ENCODE measurements around the gene STT3B. TPM values are rescaled to one million over a fixed set of nuclear protein-coding genes. Genes with fewer than 3 reads are reported as not detected.

The STT3B gene
- total and polyA plus RNA-seq, 2 donors from 2014 or later = 44.7 to 89.9 TPM

DNA sequence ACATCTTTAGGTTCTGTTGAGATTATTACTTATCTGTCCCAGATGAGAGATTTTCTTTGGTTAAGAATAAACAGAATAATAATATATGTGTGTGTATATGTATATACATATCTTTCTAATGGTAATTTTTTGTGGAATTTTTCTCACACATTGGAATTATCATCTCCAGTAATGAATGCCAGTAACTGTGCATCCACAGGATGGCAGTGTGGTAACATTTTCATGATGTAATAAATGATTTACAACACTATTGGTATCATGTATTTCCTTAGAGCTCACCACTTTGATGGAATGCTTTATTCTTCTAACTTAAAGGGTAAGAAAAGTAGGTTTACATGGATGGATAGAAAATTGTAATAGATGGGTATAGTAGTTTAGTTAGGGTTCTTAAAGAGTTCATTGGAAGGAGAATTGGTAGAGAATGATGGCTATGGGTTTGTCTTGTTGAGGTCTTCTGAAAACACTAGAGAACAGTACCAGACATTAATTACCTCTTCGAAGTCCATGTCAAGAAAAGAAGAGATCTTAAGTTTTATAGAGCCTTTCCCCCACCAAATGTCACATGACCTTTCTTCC lies 78.1 kb downstream of the STT3B start:
- Histone ChIP-seq H3K36me3 (ENCODE audit: control insufficient read depth in 2 of 3, insufficient read depth in 3 of 3, low read length in 3 of 3) (peaks cover 0 to 2% (median 0%) of the 10 kb centered on the region in 3 donors), H3K27me3 (ENCODE audit: control insufficient read depth, insufficient read depth, low read length) (no peaks in the 10 kb centered on the region), H3K4me1 (ENCODE audit: control insufficient read depth in 2 of 3, insufficient read depth in 2 of 3, low read depth in 1 of 3, low read length in 3 of 3) (no peaks in the 10 kb centered on the region), H3K4me3 (ENCODE audit: low read length in 3 of 3) (no peak overlapping the region), H3K9me3 (ENCODE audit: control insufficient read depth in 2 of 3, insufficient read depth in 1 of 3, low read length in 3 of 3) (peaks cover 0 to 10% (median 1%) of the 10 kb centered on the region in 3 donors), H3K9ac (ENCODE audit: low read length in 3 of 3) (no peak overlapping the region), H3K27ac (ENCODE audit: low read depth in 2 of 2, low read length in 2 of 2) (no peak overlapping the region)
- intact Hi-C loops (cut with DNase I) = no loop called here
- DNase-seq (peak in 2 of 5 donors; percentile 10 to 35), FAIRE-seq (peak; percentile 86)
- TF ChIP-seq, protein P1, sequence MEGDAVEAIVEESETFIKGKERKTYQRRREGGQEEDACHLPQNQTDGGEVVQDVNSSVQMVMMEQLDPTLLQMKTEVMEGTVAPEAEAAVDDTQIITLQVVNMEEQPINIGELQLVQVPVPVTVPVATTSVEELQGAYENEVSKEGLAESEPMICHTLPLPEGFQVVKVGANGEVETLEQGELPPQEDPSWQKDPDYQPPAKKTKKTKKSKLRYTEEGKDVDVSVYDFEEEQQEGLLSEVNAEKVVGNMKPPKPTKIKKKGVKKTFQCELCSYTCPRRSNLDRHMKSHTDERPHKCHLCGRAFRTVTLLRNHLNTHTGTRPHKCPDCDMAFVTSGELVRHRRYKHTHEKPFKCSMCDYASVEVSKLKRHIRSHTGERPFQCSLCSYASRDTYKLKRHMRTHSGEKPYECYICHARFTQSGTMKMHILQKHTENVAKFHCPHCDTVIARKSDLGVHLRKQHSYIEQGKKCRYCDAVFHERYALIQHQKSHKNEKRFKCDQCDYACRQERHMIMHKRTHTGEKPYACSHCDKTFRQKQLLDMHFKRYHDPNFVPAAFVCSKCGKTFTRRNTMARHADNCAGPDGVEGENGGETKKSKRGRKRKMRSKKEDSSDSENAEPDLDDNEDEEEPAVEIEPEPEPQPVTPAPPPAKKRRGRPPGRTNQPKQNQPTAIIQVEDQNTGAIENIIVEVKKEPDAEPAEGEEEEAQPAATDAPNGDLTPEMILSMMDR (IDR thresholded peaks at IDR 0.05; ENCODE audit: borderline replicate concordance, extremely low read depth, insufficient read depth) = peak; percentile 64

- DNase-seq = no peak
- H3K27ac ChIP-seq (ENCODE audit: low read depth in 2 of 2, low read length in 2 of 2) = no peak overlapping the region
- no peaks in the 10 kb centered on the region for H3K9me3 ChIP-seq (ENCODE audit: control insufficient read depth in 2 of 3, insufficient read depth in 1 of 3, low read length in 3 of 3)
- no peaks in the 10 kb centered on the region for H3K4me1 ChIP-seq (ENCODE audit: control insufficient read depth in 2 of 3, insufficient read depth in 2 of 3, low read depth in 1 of 3, low read length in 3 of 3)
- TF ChIP-seq, protein P1 (IDR thresholded peaks at IDR 0.05; ENCODE audit: borderline replicate concordance, extremely low read depth, insufficient read depth) = no peak
- intact Hi-C loops (cut with DNase I) = no loop called here
- no peak overlapping the region for H3K9ac ChIP-seq (ENCODE audit: low read length in 3 of 3)
- no peak for FAIRE-seq
- no peaks in the 10 kb centered on the region for H3K36me3 ChIP-seq (ENCODE audit: control insufficient read depth in 2 of 3, insufficient read depth in 3 of 3, low read length in 3 of 3)
- no peak overlapping the region for H3K4me3 ChIP-seq (ENCODE audit: low read length in 3 of 3)
- H3K27me3 ChIP-seq (ENCODE audit: control insufficient read depth, insufficient read depth, low read length) = no peaks in the 10 kb centered on the region
These were observed 80.5 kb downstream of the STT3B start for GRCh38 chr3:31613177-31613576.

DNA sequence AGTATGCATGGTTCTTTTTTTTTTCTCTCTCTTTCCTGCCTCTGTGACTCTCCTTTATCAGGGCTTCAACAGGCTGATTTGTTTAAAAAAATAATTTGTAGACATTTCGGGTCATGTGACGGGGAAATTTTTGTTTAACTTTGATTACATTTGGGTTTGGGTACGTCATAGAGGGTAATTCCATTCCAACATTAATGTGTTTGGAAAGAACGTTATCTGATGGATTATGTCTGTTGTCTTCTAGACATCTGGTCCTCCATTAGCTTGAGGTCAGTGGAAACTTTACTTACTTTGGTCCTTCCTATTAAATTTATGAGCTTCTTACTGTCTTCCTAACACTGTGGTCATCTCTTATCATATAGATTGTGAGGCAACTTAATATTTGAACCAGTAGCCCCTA lies 80.9 kb downstream of the STT3B start:
- Histone ChIP-seq H3K4me1 (ENCODE audit: control insufficient read depth in 2 of 3, insufficient read depth in 2 of 3, low read depth in 1 of 3, low read length in 3 of 3) (no peaks in the 10 kb centered on the region), H3K36me3 (ENCODE audit: control insufficient read depth in 2 of 3, insufficient read depth in 3 of 3, low read length in 3 of 3) (no peaks in the 10 kb centered on the region), H3K27me3 (ENCODE audit: control insufficient read depth, insufficient read depth, low read length) (no peaks in the 10 kb centered on the region), H3K27ac (ENCODE audit: low read depth in 2 of 2, low read length in 2 of 2) (no peak overlapping the region), H3K9ac (ENCODE audit: low read length in 3 of 3) (no peak overlapping the region), H3K9me3 (ENCODE audit: control insufficient read depth in 2 of 3, insufficient read depth in 1 of 3, low read length in 3 of 3) (no peaks in the 10 kb centered on the region), H3K4me3 (ENCODE audit: low read length in 3 of 3) (no peak overlapping the region)
- TF ChIP-seq, protein P1 (IDR thresholded peaks at IDR 0.05; ENCODE audit: borderline replicate concordance, extremely low read depth, insufficient read depth) = no peak
- intact Hi-C loops (cut with DNase I) = no loop called here
- DNase-seq (no peak), FAIRE-seq (no peak)

Data from kidney (tissue), 14 donors.